OCI-LY3 (cell line): Measurements from ENCODE around the gene CCDC167.

ENCODE experiments used
- EZH2phosphoT487 ChIP-seq: fragments of 200-600 bp; shearing (Covaris generic); IDR thresholded peaks from 2 replicates; pipeline ENCODE4 v1.6.1; 2018; ENCODE audit warnings: antibody characterized with exemption, mixed run types, low read depth
- TF ChIP-seq, protein P1 (sequence below): fragments of 200-600, 300-600 bp; sonication (generic); IDR thresholded peaks from 2 replicates; pipeline ENCODE4 v1.5.1; 2014; ENCODE audit warnings: antibody characterized with exemption, low read length, low read depth

DNA sequence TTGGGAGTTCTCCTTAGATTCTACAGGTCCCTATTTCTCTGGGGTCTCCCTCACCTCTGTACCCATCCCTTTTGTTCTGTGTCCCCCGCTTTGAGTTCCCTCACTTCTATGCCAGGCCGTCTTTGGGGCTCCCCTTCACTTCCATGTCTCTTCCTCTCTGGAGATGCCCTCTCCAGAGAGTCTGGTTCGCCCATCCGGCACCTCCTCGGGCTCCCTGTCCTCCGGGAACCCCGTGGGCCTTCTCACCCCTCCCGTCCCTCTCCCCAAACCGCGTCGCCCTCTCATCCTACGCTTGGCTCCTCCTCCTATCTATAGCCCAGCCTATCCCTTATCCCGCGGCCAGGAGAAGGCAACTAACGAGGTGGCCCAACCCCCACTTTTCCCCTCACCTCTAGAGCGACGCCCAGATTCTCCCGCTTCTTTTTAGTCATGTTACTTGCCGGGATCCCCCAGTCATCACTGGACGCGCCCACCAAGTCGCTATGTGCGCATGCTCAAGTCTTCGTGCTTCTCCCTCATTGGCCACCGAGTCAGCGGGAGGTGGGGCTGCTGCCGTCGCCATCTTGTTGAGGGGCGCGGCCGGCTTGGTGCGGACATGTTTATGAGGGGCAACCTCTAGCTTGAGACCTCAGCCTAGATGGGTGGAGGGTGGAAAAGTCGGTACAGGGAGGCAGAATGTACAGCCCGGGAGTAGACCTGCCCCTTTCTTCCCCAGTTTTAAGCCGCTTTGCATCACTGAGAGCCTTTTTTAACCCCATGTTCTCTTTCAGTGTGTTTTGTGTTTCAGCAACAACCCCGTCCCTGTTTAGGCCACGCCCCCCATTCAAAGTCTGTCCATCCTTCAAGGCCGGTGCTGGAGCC, at the start of gene CCDC167:
- TF ChIP-seq, protein P1, sequence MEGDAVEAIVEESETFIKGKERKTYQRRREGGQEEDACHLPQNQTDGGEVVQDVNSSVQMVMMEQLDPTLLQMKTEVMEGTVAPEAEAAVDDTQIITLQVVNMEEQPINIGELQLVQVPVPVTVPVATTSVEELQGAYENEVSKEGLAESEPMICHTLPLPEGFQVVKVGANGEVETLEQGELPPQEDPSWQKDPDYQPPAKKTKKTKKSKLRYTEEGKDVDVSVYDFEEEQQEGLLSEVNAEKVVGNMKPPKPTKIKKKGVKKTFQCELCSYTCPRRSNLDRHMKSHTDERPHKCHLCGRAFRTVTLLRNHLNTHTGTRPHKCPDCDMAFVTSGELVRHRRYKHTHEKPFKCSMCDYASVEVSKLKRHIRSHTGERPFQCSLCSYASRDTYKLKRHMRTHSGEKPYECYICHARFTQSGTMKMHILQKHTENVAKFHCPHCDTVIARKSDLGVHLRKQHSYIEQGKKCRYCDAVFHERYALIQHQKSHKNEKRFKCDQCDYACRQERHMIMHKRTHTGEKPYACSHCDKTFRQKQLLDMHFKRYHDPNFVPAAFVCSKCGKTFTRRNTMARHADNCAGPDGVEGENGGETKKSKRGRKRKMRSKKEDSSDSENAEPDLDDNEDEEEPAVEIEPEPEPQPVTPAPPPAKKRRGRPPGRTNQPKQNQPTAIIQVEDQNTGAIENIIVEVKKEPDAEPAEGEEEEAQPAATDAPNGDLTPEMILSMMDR = no peak
- TF ChIP-seq EZH2phosphoT487 = no peak
